ENCODE results near the gene CERS6.
"Not testable (repeated sequence)": the region's sequence is repeated elsewhere in the genome, so short reads cannot be mapped to it uniquely, and the experiment has no call there.

GRCh38 chr2:168768357-168768756 is 312.3 kb downstream of the CERS6 start:
- TF ChIP-seq CTCF, POLR2A (IDR thresholded peaks at IDR 0.05): not testable (repeated sequence)

All from breast epithelium (tissue), 3 donors.